Measurements from ENCODE around the gene MAD1L1.

Gene MAD1L1

DNA sequence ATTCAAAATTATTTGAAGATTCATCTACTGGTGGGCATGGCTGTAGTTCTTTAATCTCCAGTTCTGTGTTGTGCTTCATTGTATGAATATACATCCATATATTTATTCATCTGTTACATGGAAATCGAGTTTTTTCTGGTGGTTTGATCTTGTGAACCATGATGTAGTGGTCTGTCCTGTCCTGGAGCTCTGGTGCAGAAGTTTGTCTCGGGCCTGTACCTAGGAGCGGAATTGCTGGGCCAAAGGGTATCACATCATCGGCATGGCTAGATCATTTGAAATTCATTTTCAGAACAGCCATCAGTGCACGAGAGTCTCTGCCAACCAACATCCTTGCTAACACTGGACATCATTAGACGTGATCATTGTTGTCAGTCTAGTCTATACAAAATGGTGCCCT lies 455.6 kb downstream of the MAD1L1 start:
- H3K4me3 ChIP-seq (ENCODE audit: low read length): no peak overlapping the region
- H3K9ac ChIP-seq (ENCODE audit: low read depth, low read length): no peak overlapping the region
- no peak overlapping the region for H3K27ac ChIP-seq (ENCODE audit: low read length)
- H3K36me3 ChIP-seq (ENCODE audit: insufficient read depth, low read depth, low read length): no peaks in the 10 kb centered on the region
- no peaks in the 10 kb centered on the region for H3K4me1 ChIP-seq (ENCODE audit: insufficient read depth, low read length)
- H3K27me3 ChIP-seq (ENCODE audit: insufficient read depth, low read length): no peaks in the 10 kb centered on the region
- H3K9me3 ChIP-seq (ENCODE audit: insufficient read depth, low read depth, low read length): no peaks in the 10 kb centered on the region

DNA sequence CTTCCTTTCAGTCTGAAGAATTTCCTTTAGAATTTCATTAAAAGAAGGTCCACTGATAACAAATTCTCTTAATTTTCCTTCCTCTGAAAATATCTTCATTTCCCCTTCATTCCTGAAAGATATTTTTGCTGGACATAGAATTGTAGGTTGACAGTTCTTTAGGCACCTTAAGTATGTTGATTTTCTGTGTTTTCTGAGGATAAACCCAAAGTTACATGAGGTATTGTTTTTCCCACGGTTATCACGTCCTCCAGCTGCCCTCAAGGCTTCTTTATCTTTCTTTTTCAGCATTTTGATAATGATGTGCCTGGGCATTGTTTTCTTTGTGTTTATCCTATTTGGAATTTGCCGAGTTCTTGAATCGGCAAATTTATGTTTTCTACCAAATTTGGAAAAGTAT lies 457.4 kb downstream of the MAD1L1 start:
- Histone ChIP-seq H3K9ac (ENCODE audit: low read depth, low read length) (no peak overlapping the region), H3K27ac (ENCODE audit: low read length) (no peak overlapping the region), H3K4me1 (ENCODE audit: insufficient read depth, low read length) (no peaks in the 10 kb centered on the region), H3K9me3 (ENCODE audit: insufficient read depth, low read depth, low read length) (no peaks in the 10 kb centered on the region), H3K4me3 (ENCODE audit: low read length) (no peak overlapping the region), H3K27me3 (ENCODE audit: insufficient read depth, low read length) (no peaks in the 10 kb centered on the region), H3K36me3 (ENCODE audit: insufficient read depth, low read depth, low read length) (no peaks in the 10 kb centered on the region)

DNA sequence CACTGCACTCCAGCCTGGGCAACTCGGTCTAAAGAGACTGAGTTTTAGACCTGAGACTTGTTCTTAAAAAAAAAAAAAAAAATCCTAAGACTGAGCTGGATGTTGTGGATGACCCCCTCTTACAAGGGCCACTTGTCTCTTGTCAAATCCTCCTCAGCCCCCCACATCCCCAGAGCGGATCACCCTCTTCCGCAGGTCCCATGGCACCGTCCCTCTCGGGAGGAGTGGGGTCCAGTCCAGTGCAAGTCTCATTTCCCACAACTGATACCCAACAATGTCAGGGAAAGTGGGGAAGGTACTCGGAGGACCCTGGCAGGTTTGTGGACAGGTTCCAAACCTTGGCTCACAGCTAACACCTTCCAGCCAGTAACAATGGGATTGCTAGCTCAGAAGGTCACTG lies 462.4 kb downstream of the MAD1L1 start:
- H3K9me3 ChIP-seq (ENCODE audit: insufficient read depth, low read depth, low read length): no peaks in the 10 kb centered on the region
- H3K4me3 ChIP-seq (ENCODE audit: low read length): no peak overlapping the region
- H3K9ac ChIP-seq (ENCODE audit: low read depth, low read length): no peak overlapping the region
- no peaks in the 10 kb centered on the region for H3K27me3 ChIP-seq (ENCODE audit: insufficient read depth, low read length)
- H3K36me3 ChIP-seq (ENCODE audit: insufficient read depth, low read depth, low read length): no peaks in the 10 kb centered on the region
- no peak overlapping the region for H3K27ac ChIP-seq (ENCODE audit: low read length)
- no peaks in the 10 kb centered on the region for H3K4me1 ChIP-seq (ENCODE audit: insufficient read depth, low read length)

DNA sequence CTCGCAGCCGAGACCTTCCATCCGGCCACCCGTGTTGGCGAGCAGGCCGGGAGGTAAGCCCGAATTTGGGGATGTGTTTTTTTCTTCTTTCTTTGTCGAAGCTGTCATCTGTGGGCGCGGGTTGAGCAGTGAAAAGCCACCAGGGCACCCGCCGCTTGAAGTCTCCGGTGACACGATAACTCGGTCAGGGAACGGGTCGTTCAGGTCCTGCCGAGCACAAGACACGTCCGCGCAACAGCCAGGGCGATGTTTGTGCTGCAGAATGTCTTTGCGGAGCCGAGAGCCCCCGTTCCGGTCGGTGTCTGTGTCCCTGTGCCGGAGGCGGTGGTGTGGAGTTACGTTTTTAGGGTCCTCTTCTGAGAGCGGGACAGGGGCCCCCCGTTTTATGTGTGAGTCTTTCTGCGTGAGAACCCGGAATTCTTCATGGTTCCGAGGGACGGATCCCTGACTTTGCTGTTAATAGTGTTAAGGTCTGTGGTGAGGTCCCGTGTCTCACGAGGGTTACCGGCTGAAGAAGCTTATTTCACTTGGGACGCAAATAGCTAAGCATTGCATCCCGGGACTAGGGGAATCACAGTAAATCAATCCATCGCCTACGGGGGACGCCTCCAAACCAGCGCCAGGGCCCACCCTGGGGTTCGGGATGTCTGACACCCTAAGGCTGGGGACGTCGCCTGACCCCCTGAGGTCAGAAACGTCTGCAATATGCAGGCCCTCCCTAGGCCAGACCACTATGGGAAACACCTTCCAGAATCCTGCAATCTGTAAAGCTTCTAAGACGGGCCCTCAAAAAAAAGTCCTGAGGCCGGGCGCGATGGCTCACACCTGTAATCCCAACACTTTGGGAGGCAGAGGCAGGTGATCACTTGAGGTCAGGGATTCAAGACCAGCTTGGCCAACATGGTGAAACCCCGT lies 463.2 kb downstream of the MAD1L1 start:
- no peak overlapping the region for H3K9ac ChIP-seq (ENCODE audit: low read depth, low read length)

DNA sequence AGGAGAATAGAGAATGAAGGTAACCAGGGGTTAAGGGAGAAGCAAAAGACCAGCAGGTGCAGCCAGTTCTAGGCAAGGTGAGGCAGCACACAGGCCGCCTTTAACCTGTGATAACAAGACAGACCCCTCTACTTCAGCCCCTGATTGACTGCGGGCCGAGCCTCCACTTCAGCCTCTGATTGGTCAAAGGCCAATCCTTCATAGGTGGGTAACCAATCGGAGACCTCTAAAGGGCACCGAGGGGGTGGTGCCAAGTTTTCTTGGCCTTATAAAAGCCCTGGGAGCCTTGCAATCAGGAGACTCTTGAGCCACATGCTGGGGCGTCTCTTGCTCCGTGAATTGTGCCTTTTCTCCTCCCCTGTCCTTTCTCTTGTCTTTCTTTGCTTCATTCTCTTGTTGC lies 463.9 kb downstream of the MAD1L1 start:
- Histone ChIP-seq H3K4me3 (ENCODE audit: low read length) (no peak overlapping the region), H3K9me3 (ENCODE audit: insufficient read depth, low read depth, low read length) (0 out of 2 replicates have a peak, but pooled peaks cover 5% of the 10 kb centered on the region), H3K27me3 (ENCODE audit: insufficient read depth, low read length) (no peaks in the 10 kb centered on the region), H3K36me3 (ENCODE audit: insufficient read depth, low read depth, low read length) (no peaks in the 10 kb centered on the region), H3K27ac (ENCODE audit: low read length) (no peak overlapping the region), H3K4me1 (ENCODE audit: insufficient read depth, low read length) (no peaks in the 10 kb centered on the region), H3K9ac (ENCODE audit: low read depth, low read length) (no peak overlapping the region)

More for the DNA sequence above, 463.2 kb downstream of the MAD1L1 start:
- H3K36me3 ChIP-seq (ENCODE audit: insufficient read depth, low read depth, low read length): no peaks in the 10 kb centered on the region
- no peak overlapping the region for H3K4me3 ChIP-seq (ENCODE audit: low read length)
- no peaks in the 10 kb centered on the region for H3K9me3 ChIP-seq (ENCODE audit: insufficient read depth, low read depth, low read length)
- H3K27ac ChIP-seq (ENCODE audit: low read length): no peak overlapping the region
- H3K27me3 ChIP-seq (ENCODE audit: insufficient read depth, low read length): no peaks in the 10 kb centered on the region
- H3K4me1 ChIP-seq (ENCODE audit: insufficient read depth, low read length): no peaks in the 10 kb centered on the region

DNA sequence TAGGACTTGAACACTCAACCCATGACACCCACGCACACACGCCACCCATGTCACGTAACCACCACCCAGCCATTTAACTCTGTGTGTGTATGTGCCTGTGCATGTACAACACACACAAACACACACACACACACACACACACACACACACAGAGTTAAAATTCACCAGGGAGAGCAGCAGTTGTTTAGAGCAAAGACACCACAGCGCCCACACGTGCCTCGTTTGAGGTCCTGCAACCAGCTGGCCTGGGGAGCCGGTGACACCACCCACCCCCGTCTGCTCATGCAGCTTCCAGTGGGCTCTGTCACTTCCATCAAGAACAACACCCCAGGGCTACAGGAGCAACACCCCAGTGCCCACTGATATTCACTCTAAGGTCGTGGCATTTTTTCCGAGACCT lies 465.2 kb downstream of the MAD1L1 start:
- H3K4me3 ChIP-seq (ENCODE audit: low read length): no peak overlapping the region
- H3K27ac ChIP-seq (ENCODE audit: low read length): no peak overlapping the region
- H3K4me1 ChIP-seq (ENCODE audit: insufficient read depth, low read length): no peaks in the 10 kb centered on the region
- no peaks in the 10 kb centered on the region for H3K27me3 ChIP-seq (ENCODE audit: insufficient read depth, low read length)
- H3K9ac ChIP-seq (ENCODE audit: low read depth, low read length): no peak overlapping the region
- peaks cover 5% of the 10 kb centered on the region; the same call in 1 of the 2 replicates for H3K9me3 ChIP-seq (ENCODE audit: insufficient read depth, low read depth, low read length)
- no peaks in the 10 kb centered on the region for H3K36me3 ChIP-seq (ENCODE audit: insufficient read depth, low read depth, low read length)
